Stimulated activated CD4-positive, alpha-beta T cell treated with anti-CD3 and anti-CD28 coated beads, Interleukin-15, amount 100 ng/mL, for 24 hours (primary cell): Measurements from ENCODE around the gene GPAT3.
"Not testable (repeated sequence)": the region's sequence is repeated elsewhere in the genome, so short reads cannot be mapped to it uniquely, and the experiment has no call there.

ENCODE experiments used
- DNase-seq: peaks from one replicate; pipeline ENCODE4 v3.0.0-alpha.2; 2020

The GPAT3 gene

DNA sequence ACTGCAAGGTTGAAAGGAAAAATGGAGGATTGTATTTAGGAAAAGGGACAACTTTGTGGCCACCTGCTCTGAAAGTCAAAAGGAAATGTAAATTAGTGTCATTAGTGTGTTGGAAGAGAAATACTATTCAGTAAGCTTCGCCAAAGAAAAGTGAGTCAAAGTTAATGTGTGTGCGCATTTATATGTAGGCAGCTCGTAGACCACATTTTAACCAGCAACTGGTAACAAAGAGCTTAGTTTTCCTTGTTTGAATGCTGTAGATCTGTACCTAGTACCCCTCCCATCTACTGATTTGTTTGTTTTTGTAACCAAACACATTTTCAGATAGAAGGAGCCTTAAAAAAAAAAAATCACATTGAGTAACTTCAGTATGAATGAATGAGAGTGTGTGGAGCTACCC lies 69.3 kb downstream of the GPAT3 start:
- DNase-seq = no peak

DNA sequence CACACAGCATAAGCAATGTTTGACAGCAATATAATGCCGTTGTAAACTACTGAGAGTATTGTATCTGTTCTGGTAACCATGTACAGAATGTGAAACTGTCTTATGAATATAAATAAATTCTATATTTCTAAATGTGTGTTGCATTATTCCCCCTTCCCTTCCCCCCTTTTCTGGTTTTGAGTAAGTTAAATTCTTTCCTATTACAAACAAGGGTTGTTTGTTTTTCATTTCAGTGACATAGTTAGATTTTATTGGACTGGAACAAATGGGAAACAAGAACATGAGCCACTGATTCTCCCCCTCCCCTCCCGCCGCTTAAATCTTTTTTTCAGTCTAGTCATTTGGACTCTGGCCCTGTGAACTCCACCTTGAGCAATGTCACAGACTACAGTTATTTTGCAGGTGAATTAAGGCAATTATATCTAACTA lies 69.8 kb downstream of the GPAT3 start:
- no peak for DNase-seq

GRCh38 chr4:83606460-83606859 lies 70.6 kb downstream of the GPAT3 start:
- no peak for DNase-seq

DNA sequence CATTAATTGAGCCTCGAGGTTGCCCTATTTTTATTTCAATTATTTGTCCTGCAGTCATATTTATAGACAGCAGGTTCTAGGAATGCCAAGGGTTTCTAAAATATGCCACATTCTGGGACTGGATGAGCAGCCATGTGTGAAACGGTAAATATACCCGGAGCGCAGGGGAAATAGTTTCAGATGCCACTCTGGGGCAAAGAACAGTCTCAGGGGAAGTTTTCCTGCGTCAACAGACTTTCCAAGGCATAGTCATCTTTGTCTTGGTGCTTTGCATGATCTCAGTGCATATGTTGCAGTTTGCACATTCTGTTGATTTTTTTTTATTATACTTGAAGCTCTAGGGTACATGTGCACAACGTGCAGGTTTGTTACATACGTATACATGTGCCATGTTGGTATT lies 71.0 kb downstream of the GPAT3 start:
- no peak for DNase-seq

DNA sequence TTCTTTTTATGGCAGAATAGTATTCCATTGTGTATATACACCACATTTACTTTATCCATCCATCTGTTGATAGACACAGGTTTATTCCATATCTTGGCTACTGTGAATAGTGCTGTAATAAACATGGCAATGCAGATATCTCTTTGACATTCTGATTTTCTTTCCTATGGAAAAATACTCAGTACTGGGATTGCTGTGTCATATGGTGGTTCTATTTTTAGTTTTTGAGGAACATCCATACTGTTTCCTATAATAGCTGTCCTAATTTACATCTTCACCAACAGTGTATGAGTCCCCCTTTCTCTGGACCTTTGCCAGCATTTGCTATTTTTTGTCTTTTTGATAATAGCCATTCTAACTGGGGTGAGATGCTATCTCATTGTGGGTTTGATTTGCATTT lies 73.5 kb downstream of the GPAT3 start:
- no peak for DNase-seq

DNA sequence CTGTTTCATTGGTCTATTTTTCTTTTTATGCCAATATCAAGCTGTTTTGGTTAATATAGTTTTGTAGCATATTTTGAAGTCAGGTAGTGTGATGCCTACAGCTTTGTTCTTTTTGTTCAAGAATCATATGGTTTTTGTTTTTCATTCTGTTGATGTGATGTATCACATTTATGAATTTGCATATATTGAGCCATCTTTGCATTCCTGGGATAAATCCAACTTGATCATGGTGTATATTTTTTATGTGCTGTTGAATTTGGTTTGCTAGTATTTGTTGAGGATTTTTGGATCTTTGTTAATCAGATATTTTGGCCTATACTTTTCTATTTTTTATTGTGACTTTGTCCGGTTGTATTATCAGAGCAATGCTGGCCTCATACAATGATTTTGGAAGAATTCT lies 74.8 kb downstream of the GPAT3 start:
- DNase-seq = no peak

GRCh38 chr4:83613023-83613422 lies 77.1 kb downstream of the GPAT3 start:
- DNase-seq = no peak

DNA sequence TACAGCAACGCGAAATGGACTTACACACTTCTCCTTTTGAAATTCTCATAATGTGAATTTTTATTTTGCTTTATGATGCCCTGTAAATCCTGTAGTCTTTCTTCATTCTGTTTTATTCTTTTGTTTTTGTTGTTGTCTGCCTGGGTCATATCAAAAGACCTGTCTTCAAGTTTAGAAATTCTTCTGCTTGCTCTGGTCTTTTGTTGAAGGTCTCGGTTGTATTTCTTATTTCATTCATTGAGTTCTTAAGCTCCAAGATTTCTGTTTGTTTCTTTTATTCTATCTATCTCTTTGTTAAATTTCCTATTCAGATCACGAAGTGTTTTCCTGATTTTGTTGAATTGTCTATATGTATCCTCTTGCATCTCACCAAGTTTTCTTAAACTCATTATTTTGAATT lies 78.1 kb downstream of the GPAT3 start:
- DNase-seq = no peak

GRCh38 chr4:83616252-83616651 lies 80.3 kb downstream of the GPAT3 start:
- no peak for DNase-seq

- no peak for DNase-seq
Observed at GRCh38 chr4:83617371-83618035, 81.6 kb downstream of the GPAT3 start.

- no peak for DNase-seq
Observed at GRCh38 chr4:83618431-83618830, 82.5 kb downstream of the GPAT3 start.

GRCh38 chr4:83618991-83619645 lies 83.2 kb downstream of the GPAT3 start:
- no peak for DNase-seq

DNA sequence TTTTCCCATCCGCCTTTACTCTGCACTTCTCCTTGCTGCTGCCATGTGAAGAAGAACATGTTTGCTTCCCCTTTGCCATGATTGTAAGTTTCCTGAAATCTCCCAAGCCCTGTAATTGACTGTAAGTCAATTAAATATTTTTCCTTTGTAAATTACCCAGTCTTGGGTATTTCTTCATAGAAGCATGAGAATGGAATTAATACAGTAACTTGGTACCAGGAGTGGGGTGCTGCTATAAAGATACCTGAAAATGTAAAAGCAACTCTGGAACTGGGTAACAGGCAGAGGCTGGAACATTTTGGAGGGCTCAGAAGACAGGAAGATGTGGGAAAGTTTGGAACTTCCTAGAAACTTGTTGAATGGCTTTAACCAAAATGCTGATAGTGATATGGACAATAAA lies 86.2 kb downstream of the GPAT3 start:
- not testable (repeated sequence) for DNase-seq

DNA sequence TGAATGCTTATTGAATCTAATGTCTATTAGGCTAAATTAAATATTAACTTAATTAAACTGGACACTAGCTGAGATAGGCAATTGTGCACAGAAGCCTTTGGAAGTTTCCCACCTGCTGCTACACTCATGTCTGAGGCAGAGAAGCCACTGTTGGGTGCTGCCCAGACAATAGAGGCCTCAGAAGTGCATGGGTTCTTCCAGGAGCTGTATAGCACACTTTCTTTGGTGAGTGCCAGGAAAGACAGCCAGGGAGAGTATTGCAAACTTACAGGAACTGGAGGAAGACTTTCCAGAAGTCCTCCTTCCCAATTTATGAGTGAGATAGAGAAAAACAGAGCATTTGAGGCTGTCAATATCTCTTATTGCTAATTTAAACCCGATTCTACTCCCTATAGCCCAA lies 89.9 kb downstream of the GPAT3 start:
- no peak for DNase-seq

GRCh38 chr4:83626245-83626836 lies 90.4 kb downstream of the GPAT3 start:
- no peak for DNase-seq

DNA sequence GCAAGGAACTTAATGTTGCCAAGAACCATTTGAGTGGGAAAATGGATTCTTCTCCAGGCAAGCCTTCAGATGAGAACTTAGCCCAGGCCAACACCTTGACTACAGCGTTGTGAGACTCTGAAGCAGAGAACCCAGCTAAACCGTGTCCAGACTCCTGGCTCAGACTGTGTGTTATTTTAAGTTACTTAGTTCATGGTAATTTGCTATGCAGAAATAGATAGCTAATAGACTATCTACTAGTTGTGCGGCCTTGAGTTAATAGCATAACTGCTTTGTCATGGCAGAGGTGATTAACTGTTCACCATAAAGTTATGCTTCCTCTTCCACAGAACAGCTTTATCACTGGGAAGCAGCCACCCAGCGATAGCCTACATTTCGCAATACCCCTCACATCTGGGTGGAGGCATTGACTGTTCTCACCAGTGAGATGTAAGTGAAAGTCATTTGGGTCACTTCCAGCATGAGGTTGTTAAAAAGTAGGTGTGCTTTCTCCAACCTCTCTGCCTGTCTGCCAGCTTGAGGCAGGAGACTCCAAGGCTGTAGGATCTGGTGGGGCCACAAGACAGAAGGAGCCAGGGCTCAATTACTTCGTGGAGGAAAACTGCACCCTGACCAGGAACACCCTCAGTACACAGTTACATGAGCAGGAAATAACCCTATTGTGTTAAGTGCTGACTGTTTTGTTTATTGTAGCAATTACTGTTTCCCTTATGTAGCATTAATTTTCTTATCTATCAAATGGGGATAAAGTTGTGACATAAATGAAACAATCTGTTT lies 94.2 kb downstream of the GPAT3 start:
- DNase-seq = no peak

- DNase-seq = no peak
Observed at GRCh38 chr4:83631066-83631465, 95.2 kb downstream of the GPAT3 start.

GRCh38 chr4:83636930-83637329 lies 101.0 kb downstream of the GPAT3 start:
- DNase-seq = no peak

GRCh38 chr4:83639849-83640493 lies 104.1 kb downstream of the GPAT3 start:
- peak; percentile 55 for DNase-seq

GRCh38 chr4:83643036-83643435 lies 107.1 kb downstream of the GPAT3 start:
- no peak for DNase-seq

DNA sequence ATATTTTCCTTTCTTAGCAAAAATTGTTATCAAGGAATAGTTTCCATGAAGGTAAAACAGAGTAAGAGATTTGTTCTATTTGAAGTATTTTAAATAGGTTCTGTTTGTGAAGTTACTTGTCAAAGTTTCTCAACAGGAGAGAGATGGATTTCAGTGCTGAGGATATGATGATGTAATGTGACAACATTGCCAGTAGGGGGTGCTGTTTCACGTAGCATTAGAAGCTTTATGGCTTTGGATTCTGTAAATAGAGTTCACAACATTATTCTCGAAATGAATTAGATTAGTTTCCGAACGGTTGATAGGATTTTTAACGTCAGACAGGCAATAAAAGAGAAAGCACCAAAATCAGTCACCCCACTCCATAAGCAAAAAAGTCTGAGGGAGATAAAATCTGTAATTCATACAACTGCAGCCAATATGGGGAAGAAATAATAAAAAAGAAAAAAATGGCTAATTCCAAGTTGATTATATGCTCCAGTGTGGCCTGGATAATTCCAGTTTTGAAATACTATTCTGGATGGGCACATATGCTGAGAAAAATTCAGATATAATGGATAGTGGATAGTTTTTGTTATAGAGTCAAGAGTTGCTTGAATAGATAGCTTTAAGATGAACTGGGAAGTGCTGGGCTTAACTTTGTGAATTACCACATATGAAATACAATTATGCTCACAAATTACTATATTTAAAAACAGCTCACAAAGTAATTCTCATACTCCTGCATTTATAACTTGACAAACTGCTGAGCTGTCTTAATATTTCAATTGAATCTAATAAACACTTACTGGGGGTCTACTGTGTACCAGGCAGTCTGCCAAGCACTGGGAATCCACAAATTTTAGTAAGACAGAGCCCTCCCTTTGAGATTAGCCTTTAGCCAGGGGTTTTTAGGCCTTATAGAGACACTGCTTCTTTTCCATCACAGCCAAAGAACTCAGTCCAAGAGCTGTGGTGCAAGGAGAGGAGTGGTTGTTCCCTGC lies 109.1 kb downstream of the GPAT3 start:
- peak; percentile 29 for DNase-seq
